ENCODE results near the gene FREM1. TPM values are rescaled to one million over a fixed set of nuclear protein-coding genes. Genes with fewer than 3 reads are reported as not detected.

FREM1 gene
- total and polyA plus RNA-seq, 8 donors, result 4.6 to 19.8 (median 8.2) TPM

GRCh38 chr9:14692470-14693250 lies 217.6 kb downstream of the FREM1 start:
- FAIRE-seq, result no peak
- ATAC-seq, result peak; percentile 55 to 71 (median 68)
- peak overlapping the region; percentile 27 to 59 (median 38) for H3K27ac ChIP-seq

DNA sequence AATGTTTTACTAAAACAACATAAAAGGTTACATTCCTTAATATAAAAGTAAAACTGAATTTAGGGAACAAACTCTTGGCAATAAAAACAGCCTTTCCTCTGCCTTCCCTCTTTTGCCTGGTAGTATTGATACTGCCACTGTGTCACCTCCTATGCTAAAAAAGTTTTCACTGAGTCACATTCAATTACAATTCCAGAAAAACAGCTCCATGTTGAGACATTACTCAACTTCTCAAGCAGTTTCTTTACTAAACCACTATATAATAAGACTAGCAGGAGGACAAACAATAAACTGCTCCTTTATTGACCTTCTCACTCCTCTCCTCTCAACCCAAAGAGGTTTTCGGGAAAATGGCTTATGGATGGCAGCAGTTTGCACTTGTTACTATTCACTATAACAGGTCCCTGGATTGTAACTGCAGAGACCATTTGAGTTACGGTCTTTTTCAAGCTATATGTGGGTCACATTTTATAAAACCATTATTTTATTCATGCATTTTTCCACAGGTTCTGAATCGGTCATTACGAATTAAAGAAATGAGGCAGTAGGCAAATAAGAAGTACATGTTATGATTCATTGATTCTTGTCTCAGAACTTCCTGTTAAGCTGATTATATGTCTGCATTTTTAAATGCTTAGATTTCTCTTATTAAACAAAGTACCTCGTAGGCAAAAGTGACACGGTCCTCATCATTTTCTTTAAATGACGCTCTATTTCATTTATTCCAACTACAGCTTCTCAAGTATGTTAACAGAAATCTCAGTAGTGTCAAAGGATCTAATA lies 219.1 kb downstream of the FREM1 start:
- FAIRE-seq (no peak), DNase-seq (no peak), ATAC-seq (no peak)
- WGBS, 2 donors, result 74 to 75% methylated on average over 7 of the region's 7 CpGs
- no peaks in the 10 kb centered on the region for H3K27me3 ChIP-seq
- no peaks in the 10 kb centered on the region for H3K9me3 ChIP-seq
- intact Hi-C loops (cut with DNase I), result no loop called here
- no peak overlapping the region for H3K4me3 ChIP-seq
- H3K27ac ChIP-seq, result no peak overlapping the region
- H3K4me1 ChIP-seq, result peaks cover 0 to 9% (median 0%) of the 10 kb centered on the region in 3 donors
- H3K36me3 ChIP-seq, result peaks cover 0 to 8% (median 0%) of the 10 kb centered on the region in 3 donors
- TF ChIP-seq CTCF (IDR thresholded peaks at IDR 0.05), result no peak

More at GRCh38 chr9:14692470-14693250, 217.6 kb downstream of the FREM1 start:
- peaks cover 0 to 9% (median 0%) of the 10 kb centered on the region in 3 donors for H3K4me1 ChIP-seq
- DNase-seq, result peak in 3 of 6 donors; percentile 6 to 66 (median 25)
- no peak for TF ChIP-seq CTCF (IDR thresholded peaks at IDR 0.05)
- 1% methylated on average over 17 to 35 of the region's 35 CpGs for WGBS, 2 donors
- intact Hi-C loops (cut with DNase I), result no loop called here
- peak overlapping the region; percentile 47 to 84 (median 72) for H3K4me3 ChIP-seq
- no peaks in the 10 kb centered on the region for H3K27me3 ChIP-seq
- no peaks in the 10 kb centered on the region for H3K36me3 ChIP-seq
- no peaks in the 10 kb centered on the region for H3K9me3 ChIP-seq

DNA sequence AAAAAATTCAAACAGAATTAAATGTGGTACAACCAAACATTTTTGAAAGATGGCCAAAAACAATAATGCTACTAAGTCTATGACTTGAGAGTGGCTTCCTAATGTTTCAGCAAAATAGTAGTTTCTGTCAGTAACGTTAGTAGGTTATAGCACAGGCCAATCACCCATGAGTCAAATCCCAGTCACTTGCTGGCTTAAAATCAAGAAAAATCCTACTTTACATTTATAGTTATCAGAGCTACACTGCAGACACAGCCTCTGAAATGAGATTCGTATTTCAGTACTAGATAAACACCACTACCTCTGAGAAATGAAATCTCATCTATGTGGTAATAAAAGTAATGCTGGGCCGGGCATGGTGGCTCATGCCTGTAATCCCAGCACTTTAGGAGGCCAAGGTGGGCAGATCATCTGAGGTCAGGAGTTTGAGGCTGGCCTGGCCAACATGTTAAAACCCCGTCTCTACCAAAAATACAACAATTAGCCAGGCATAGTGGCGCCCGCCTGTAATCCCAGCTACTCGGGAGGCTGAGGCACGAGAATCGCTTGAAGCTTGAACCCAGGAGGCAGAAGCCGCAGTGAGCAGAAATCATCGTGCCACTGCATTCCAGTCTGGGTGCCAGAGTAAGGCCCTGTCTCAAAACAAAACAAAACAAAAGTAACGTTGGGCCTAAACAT lies 223.0 kb downstream of the FREM1 start:
- Histone ChIP-seq H3K36me3 (peaks cover 0 to 8% (median 0%) of the 10 kb centered on the region in 3 donors), H3K4me3 (no peak overlapping the region), H3K27me3 (no peaks in the 10 kb centered on the region), H3K27ac (no peak overlapping the region), H3K9me3 (no peaks in the 10 kb centered on the region), H3K4me1 (peaks cover 0 to 7% (median 0%) of the 10 kb centered on the region in 3 donors)
- ATAC-seq (no peak), FAIRE-seq (no peak), DNase-seq (no peak)
- intact Hi-C loops (cut with DNase I), result no loop called here
- no peak for TF ChIP-seq CTCF (IDR thresholded peaks at IDR 0.05)
- WGBS, 2 donors, result 91 to 92% methylated on average over 12 of the region's 12 CpGs

GRCh38 chr9:14686168-14686567 lies 224.1 kb downstream of the FREM1 start:
- no peak for FAIRE-seq
- no peak for TF ChIP-seq CTCF (IDR thresholded peaks at IDR 0.05)
- H3K27ac ChIP-seq, result no peak overlapping the region
- H3K4me1 ChIP-seq, result no peaks in the 10 kb centered on the region
- H3K36me3 ChIP-seq, result peaks cover 0 to 8% (median 0%) of the 10 kb centered on the region in 3 donors
- H3K9me3 ChIP-seq, result no peaks in the 10 kb centered on the region
- no peak for ATAC-seq
- no peak overlapping the region for H3K4me3 ChIP-seq
- intact Hi-C loops (cut with DNase I), result no loop called here
- H3K27me3 ChIP-seq, result no peaks in the 10 kb centered on the region
- no peak for DNase-seq

Other genes starting within 250 kb of the FREM1 start
- 1 to 10 TPM; 2.8 to 7.2 (median 4.1) TPM for gene ZDHHC21, start 217.0 kb downstream of the FREM1 start, total RNA-seq
- 1 to 10 TPM; 3.5 to 3.9 TPM for gene ZDHHC21, start 217.0 kb downstream of the FREM1 start, polyA plus RNA-seq
- gene CER1, start 187.7 kb downstream of the FREM1 start, total RNA-seq, result not detected
- under 1 TPM in 1 of 2 donors, not detected in 1; 0.12 TPM for gene CER1, start 187.7 kb downstream of the FREM1 start, polyA plus RNA-seq